Osteoblast (primary cell): ENCODE data around the gene ECEL1. TPM values are rescaled to one million over a fixed set of nuclear protein-coding genes. Genes with fewer than 3 reads are reported as not detected.

Experiments used
- DNase-seq: peaks from one replicate; pipeline ENCODE4 v3.0.0; 2011; ENCODE audit warnings: low spot score, mixed read lengths; ENCODE audit not compliant: insufficient read length; ENCODE audit errors: missing footprints
- H2AFZ ChIP-seq: 2 replicates; pipeline ENCODE4 v1.6.0; 2011; ENCODE audit warnings: mild to moderate bottlenecking, low read length
- H3K27ac ChIP-seq: 2 replicates; pipeline ENCODE4 v1.5.1; 2011; ENCODE audit warnings: mild to moderate bottlenecking, low read depth, low read length, moderate library complexity
- H3K27me3 ChIP-seq: 2 replicates; pipeline ENCODE4 v1.6.0; 2012; ENCODE audit warnings: mild to moderate bottlenecking, control low read depth, inconsistent platforms, low read length, moderate library complexity; ENCODE audit not compliant: insufficient read depth
- H3K36me3 ChIP-seq: 2 replicates; pipeline ENCODE4 v1.5.1; 2011; ENCODE audit warnings: mild to moderate bottlenecking, low read length, control low read depth, moderate library complexity; ENCODE audit not compliant: insufficient read depth
- H3K4me1 ChIP-seq: 2 replicates; pipeline ENCODE4 v1.5.1; 2011; ENCODE audit warnings: mild to moderate bottlenecking, low read length, control low read depth, moderate library complexity; ENCODE audit not compliant: insufficient read depth
- H3K4me2 ChIP-seq: 2 replicates; pipeline ENCODE4 v1.6.0; 2011; ENCODE audit warnings: mild to moderate bottlenecking, low read length; ENCODE audit not compliant: insufficient read depth
- H3K4me3 ChIP-seq: fragments of 200-600 bp; sonication (generic); 3 replicates; pipeline ENCODE4 v1.5.1; 2012; ENCODE audit warnings: mild to moderate bottlenecking, low read length, inconsistent platforms; ENCODE audit not compliant: insufficient read depth
- H3K79me2 ChIP-seq: 2 replicates; pipeline ENCODE4 v1.6.0; 2012; ENCODE audit warnings: mild to moderate bottlenecking, low read length, control low read depth, inconsistent platforms; ENCODE audit not compliant: insufficient read depth
- H3K9me3 ChIP-seq: 2 replicates; pipeline ENCODE4 v1.5.1; 2011; ENCODE audit warnings: low read depth, low read length, control low read depth
- H4K20me1 ChIP-seq: 2 replicates; pipeline ENCODE4 v1.6.0; 2012; ENCODE audit warnings: mild to moderate bottlenecking, low read length, control low read depth; ENCODE audit not compliant: insufficient read depth
- CTCF ChIP-seq: IDR thresholded peaks from 2 replicates; pipeline ENCODE4 v1.5.1; 2011; ENCODE audit warnings: mild to moderate bottlenecking, low read depth, low read length, moderate library complexity; ENCODE audit errors: extremely low read depth
- total RNA-seq: library from RNA; depleted of rRNA; stranded (reverse); fragments of >200 nt; gene quantifications from 2 replicates; pipeline ENCODE4 v1.2.3, GENCODE V29; 2012

ECEL1 gene
- total RNA-seq, 1 donor, result not detected

GRCh38 chr2:232432598-232433184, 54.9 kb downstream of the ECEL1 start:
- Histone ChIP-seq H2AFZ (no peak overlapping the region), H3K4me2 (no peak overlapping the region), H3K4me3 (no peak overlapping the region), H3K79me2 (no peaks in the 10 kb centered on the region), H3K9me3 (no peaks in the 10 kb centered on the region), H3K36me3 (no peaks in the 10 kb centered on the region), H3K27ac (no peak overlapping the region), H3K27me3 (peaks cover 8% of the 10 kb centered on the region), H4K20me1 (no peaks in the 10 kb centered on the region), H3K4me1 (no peaks in the 10 kb centered on the region)
- peak; percentile 13 for DNase-seq
- TF ChIP-seq CTCF, result no peak

GRCh38 chr2:232431705-232432590, 55.7 kb downstream of the ECEL1 start:
- Histone ChIP-seq H3K79me2 (no peaks in the 10 kb centered on the region), H4K20me1 (no peaks in the 10 kb centered on the region), H3K4me3 (no peak overlapping the region), H3K36me3 (no peaks in the 10 kb centered on the region), H3K27ac (no peak overlapping the region), H3K27me3 (peaks cover 3% of the 10 kb centered on the region), H2AFZ (no peak overlapping the region), H3K4me1 (no peaks in the 10 kb centered on the region), H3K9me3 (no peaks in the 10 kb centered on the region), H3K4me2 (no peak overlapping the region)
- DNase-seq, result peak; percentile 65
- no peak for TF ChIP-seq CTCF

Other genes with a start within 250 kb of the ECEL1 start
- not detected in 2 replicates for gene ALPP, start 109.1 kb downstream of the ECEL1 start, total RNA-seq
- not detected in 2 replicates for gene ALPG, start 81.0 kb downstream of the ECEL1 start, total RNA-seq
- gene ALPI, start 31.7 kb downstream of the ECEL1 start, total RNA-seq, result not detected in 2 replicates
- gene PRSS56, start 32.6 kb upstream of the ECEL1 start, total RNA-seq, result not detected in 2 replicates
- not detected in 2 replicates for gene CHRND, start 38.3 kb upstream of the ECEL1 start, total RNA-seq
- not detected in 2 replicates for gene CHRNG, start 51.9 kb upstream of the ECEL1 start, total RNA-seq
- 5.8 and 6.8 TPM in 2 replicates for gene TIGD1, start 62.7 kb upstream of the ECEL1 start, total RNA-seq
- 70.6 and 83.7 TPM in 2 replicates for gene EIF4E2, start 62.9 kb upstream of the ECEL1 start, total RNA-seq
- 2.4 and 3.6 TPM in 2 replicates for gene EFHD1, start 145.8 kb upstream of the ECEL1 start, total RNA-seq
- 57.2 and 60.7 TPM in 2 replicates for gene GIGYF2, start 209.5 kb upstream of the ECEL1 start, total RNA-seq